Measurements from ENCODE around the gene PRXL2A. TPM values are rescaled to one million over a fixed set of nuclear protein-coding genes. Genes with fewer than 3 reads are reported as not detected.

Gene PRXL2A
- total and polyA plus RNA-seq, 9 donors = 24.8 to 58.9 (median 43.7) TPM

- Histone ChIP-seq H3K27ac (peak overlapping the region; percentile 72 to 82), H3K27me3 (no peaks in the 10 kb centered on the region), H3K9me3 (no peaks in the 10 kb centered on the region), H3K4me3 (no peak overlapping the region), H3K36me3 (no peaks in the 10 kb centered on the region), H3K4me1 (ENCODE audit: insufficient read depth) (peaks cover 48% of the 10 kb centered on the region)
- intact Hi-C loops (cut with DNase I) = loop anchor here in 1 of 4 donors (5.0 kb wide), 1 partner anchor 32 kb away; no protein-coding TSS in a partner anchor
- peak; percentile 48 to 77 (median 69) for DNase-seq
- 25 to 36% (median 26%) methylated on average over 13 to 14 of the region's 14 CpGs for WGBS, 3 donors
- TF ChIP-seq EP300 (IDR thresholded peaks at IDR 0.05) (no peak), POLR2A (IDR thresholded peaks at IDR 0.05) (no peak), CTCF (IDR thresholded peaks at IDR 0.05) (no peak)
Measured at GRCh38 chr10:80464557-80465450, 56.5 kb downstream of the PRXL2A start.

GRCh38 chr10:80465451-80465835 lies 57.1 kb downstream of the PRXL2A start:
- H3K4me3 ChIP-seq = no peak overlapping the region
- no peaks in the 10 kb centered on the region for H3K9me3 ChIP-seq
- H3K36me3 ChIP-seq = no peaks in the 10 kb centered on the region
- DNase-seq = no peak
- 39 to 59% (median 56%) methylated on average over 3 of the region's 3 CpGs for WGBS, 3 donors
- no peak for TF ChIP-seq EP300 (IDR thresholded peaks at IDR 0.05)
- no peak for TF ChIP-seq CTCF (IDR thresholded peaks at IDR 0.05)
- TF ChIP-seq POLR2A (IDR thresholded peaks at IDR 0.05) = no peak
- peak overlapping the region; percentile 72 to 82 for H3K27ac ChIP-seq
- H3K27me3 ChIP-seq = no peaks in the 10 kb centered on the region
- intact Hi-C loops (cut with DNase I) = no loop called here
- H3K4me1 ChIP-seq (ENCODE audit: insufficient read depth) = peaks cover 48% of the 10 kb centered on the region

- no peak for DNase-seq
- peaks cover 47% of the 10 kb centered on the region for H3K4me1 ChIP-seq (ENCODE audit: insufficient read depth)
Measured at GRCh38 chr10:80465839-80466590, 57.7 kb downstream of the PRXL2A start.

More at GRCh38 chr10:80465839-80466590, 57.7 kb downstream of the PRXL2A start:
- no peaks in the 10 kb centered on the region for H3K27me3 ChIP-seq
- no peaks in the 10 kb centered on the region for H3K36me3 ChIP-seq
- intact Hi-C loops (cut with DNase I) = no loop called here
- no peak for TF ChIP-seq EP300 (IDR thresholded peaks at IDR 0.05)
- TF ChIP-seq POLR2A (IDR thresholded peaks at IDR 0.05) = no peak
- no peak for TF ChIP-seq CTCF (IDR thresholded peaks at IDR 0.05)
- H3K4me3 ChIP-seq = no peak overlapping the region
- H3K27ac ChIP-seq = peak overlapping the region; percentile 72 to 82
- 91 to 94% (median 93%) methylated on average over 10 of the region's 10 CpGs for WGBS, 3 donors
- no peaks in the 10 kb centered on the region for H3K9me3 ChIP-seq
